HEK293 (cell line): ENCODE results near the gene ZNF836.

Experiments used
- CTCF ChIA-PET: fragments of 350-600 bp; formaldehyde crosslinking; extraction: SDS; loops from one replicate; lab custom pipeline; 2021; ENCODE audit warnings: antibody characterized with exemption; lab: Yijun Ruan, JAX
- POLR2A ChIA-PET: fragments of 300-600 bp; formaldehyde crosslinking; extraction: SDS; loops from one replicate; lab custom pipeline; 2020; ENCODE audit warnings: antibody characterized with exemption, inconsistent platforms; lab: Yijun Ruan, JAX
- H3K27ac ChIP-seq: fragments of 200-500 bp; sonication (Bioruptor generic); 2 replicates; pipeline ENCODE4 v1.5.1; 2014; ENCODE audit warnings: low read depth, low read length, control low read depth, inconsistent platforms; ENCODE audit errors: extremely low read depth
- H3K36me3 ChIP-seq, 2 experiments: fragments of 200-500 bp in 1 of 2; sonication (Bioruptor generic) in 1 of 2; 1 replicate in 1 of 2; 2 replicates in 1 of 2; pipeline ENCODE4 v1.5.1; 2014 to 2017; ENCODE audit warnings: inconsistent platforms in 2 of 2, low read length in 2 of 2; ENCODE audit not compliant: control insufficient read depth in 2 of 2, insufficient read depth in 1 of 2
- H3K4me1 ChIP-seq: fragments of 200-500 bp; sonication (Bioruptor generic); 2 replicates; pipeline ENCODE4 v1.5.1; 2014; ENCODE audit warnings: mild to moderate bottlenecking, low read length, inconsistent platforms; ENCODE audit not compliant: control insufficient read depth, insufficient read depth
- H3K4me3 ChIP-seq: 2 replicates; pipeline ENCODE4 v1.5.1; 2011; ENCODE audit warnings: low read depth, mild to moderate bottlenecking, control low read depth, low read length, moderate library complexity
- H3K9me3 ChIP-seq: fragments of 200-500 bp; sonication (Bioruptor generic); 2 replicates; pipeline ENCODE4 v1.5.1; 2014; ENCODE audit warnings: low read depth, low read length, inconsistent platforms; ENCODE audit not compliant: control insufficient read depth, insufficient read depth
- BCL11A ChIP-seq: fragments of 450-650 bp; formaldehyde crosslinking; IDR thresholded peaks from 2 replicates; pipeline ENCODE4 v1.5.1; 2016; ENCODE audit warnings: low read depth, missing biosample characterization, missing genetic modification characterization
- GFI1B ChIP-seq: fragments of 450-650 bp; formaldehyde crosslinking; IDR thresholded peaks from 2 replicates; pipeline ENCODE4 v1.5.1; 2016; ENCODE audit warnings: missing biosample characterization, missing genetic modification characterization
- KLF10 ChIP-seq: fragments of 450-650 bp; IDR thresholded peaks from 2 replicates; pipeline ENCODE4 v1.5.1; 2018; ENCODE audit warnings: missing biosample characterization, mild to moderate bottlenecking, missing genetic modification characterization
- MYNN ChIP-seq: fragments of 450-650 bp; formaldehyde crosslinking; IDR thresholded peaks from 2 replicates; pipeline ENCODE4 v1.5.1; 2016; ENCODE audit warnings: missing biosample characterization, missing genetic modification characterization, borderline replicate concordance
- REPIN1 ChIP-seq: fragments of 450-650 bp; formaldehyde crosslinking; IDR thresholded peaks from 2 replicates; pipeline ENCODE4 v1.5.1; 2017; ENCODE audit warnings: missing biosample characterization, missing genetic modification characterization, low read depth
- SCRT2 ChIP-seq: fragments of 450-650 bp; formaldehyde crosslinking; IDR thresholded peaks from 2 replicates; pipeline ENCODE4 v1.5.1; 2016; ENCODE audit warnings: missing biosample characterization, missing genetic modification characterization
- TCF7L2 ChIP-seq: IDR thresholded peaks from 2 replicates; pipeline ENCODE4 v1.6.1; 2011; ENCODE audit warnings: low read depth, mild to moderate bottlenecking, inconsistent platforms, low read length, moderate library complexity, borderline replicate concordance
- ZNF174 ChIP-seq: fragments of 450-650 bp; formaldehyde crosslinking; IDR thresholded peaks from 2 replicates; pipeline ENCODE4 v1.5.0; 2017; ENCODE audit warnings: missing biosample characterization, mild to moderate bottlenecking, missing genetic modification characterization
- ZNF366 ChIP-seq: fragments of 450-650 bp; formaldehyde crosslinking; conservative IDR thresholded peaks from 2 replicates; pipeline ENCODE4 v1.5.1; 2016; ENCODE audit warnings: missing biosample characterization, missing genetic modification characterization
- ZNF416 ChIP-seq: fragments of 450-650 bp; formaldehyde crosslinking; IDR thresholded peaks from 2 replicates; pipeline ENCODE4 v1.5.1; 2016; ENCODE audit warnings: missing biosample characterization, missing genetic modification characterization
- ZNF677 ChIP-seq: fragments of 450-650 bp; IDR thresholded peaks from 2 replicates; pipeline ENCODE4 v1.5.0; 2018; ENCODE audit warnings: missing biosample characterization, mild to moderate bottlenecking, missing genetic modification characterization, moderate library complexity
- ZNF768 ChIP-seq: fragments of 450-650 bp; formaldehyde crosslinking; IDR thresholded peaks from 2 replicates; pipeline ENCODE4 v1.5.1; 2018; ENCODE audit warnings: missing biosample characterization, mild to moderate bottlenecking, missing genetic modification characterization
- ZNF830 ChIP-seq: fragments of 450-650 bp; IDR thresholded peaks from 2 replicates; pipeline ENCODE4 v1.5.0; 2018; ENCODE audit warnings: missing biosample characterization, missing genetic modification characterization, low read depth, mild to moderate bottlenecking, moderate library complexity
- ZNF843 ChIP-seq: fragments of 450-650 bp; formaldehyde crosslinking; IDR thresholded peaks from 2 replicates; pipeline ENCODE4 v1.5.1; 2016; ENCODE audit warnings: missing biosample characterization, missing genetic modification characterization
- TF ChIP-seq, protein P1 (sequence below): sonication (generic); formaldehyde crosslinking; IDR thresholded peaks from 2 replicates; pipeline ENCODE4 v1.8.1; 2022; ENCODE audit warnings: mild to moderate bottlenecking, moderate library complexity, missing genetic modification reagents
- TF ChIP-seq, protein P2 (sequence below): fragments of 450-650 bp; formaldehyde crosslinking; IDR thresholded peaks from 2 replicates; pipeline ENCODE4 v1.5.1; 2017; ENCODE audit warnings: missing biosample characterization, missing genetic modification characterization
- TF ChIP-seq, protein P3 (sequence below): fragments of 450-650 bp; formaldehyde crosslinking; IDR thresholded peaks from 2 replicates; pipeline ENCODE4 v1.5.1; 2017; ENCODE audit warnings: missing biosample characterization, mild to moderate bottlenecking, missing genetic modification characterization, moderate library complexity
- TF ChIP-seq, protein P4 (sequence below): fragments of 450-650 bp; formaldehyde crosslinking; IDR thresholded peaks from 2 replicates; pipeline ENCODE4 v1.5.1; 2016; ENCODE audit warnings: missing biosample characterization, missing genetic modification characterization

The ZNF836 gene

DNA sequence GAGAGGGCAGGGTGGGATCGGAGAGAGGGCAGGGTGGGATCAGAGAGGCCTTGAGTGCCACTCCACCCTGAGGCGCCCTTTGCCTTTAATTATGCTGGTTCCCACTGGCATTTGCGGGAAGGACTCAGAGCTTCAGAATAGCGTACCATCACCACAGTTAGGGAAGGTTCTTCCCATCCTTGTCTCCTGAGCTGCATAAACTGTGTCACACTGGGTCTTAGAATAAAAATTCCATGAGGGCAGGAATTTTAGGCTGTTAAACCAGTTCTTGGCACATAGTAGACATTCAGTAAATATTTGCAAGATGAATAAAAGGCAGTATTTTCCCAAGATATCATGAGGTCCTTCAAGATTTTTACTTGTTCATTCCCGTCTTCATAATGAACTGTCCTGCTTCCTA lies 42.8 kb upstream of the ZNF836 start:
- Histone ChIP-seq H3K27ac (no peak overlapping the region), H3K4me3 (no peak overlapping the region), H3K9me3 (no peaks in the 10 kb centered on the region), H3K36me3 (peaks cover 93 to 96% of the 10 kb centered on the region in 2 experiments), H3K4me1 (no peaks in the 10 kb centered on the region)
- ChIA-PET POLR2A (no interaction called here), CTCF (interaction anchor here (0.7 kb wide), 1 partner anchor 630 kb away, joined by 8 read pairs; no protein-coding TSS in a partner anchor)
- TF ChIP-seq ZNF174 (tag by site-specific recombination) (no peak), ZNF416 (tag by site-specific recombination) (no peak), GFI1B (tag by site-specific recombination) (no peak), ZNF830 (tag by site-specific recombination) (no peak)
- TF ChIP-seq, protein P1, sequence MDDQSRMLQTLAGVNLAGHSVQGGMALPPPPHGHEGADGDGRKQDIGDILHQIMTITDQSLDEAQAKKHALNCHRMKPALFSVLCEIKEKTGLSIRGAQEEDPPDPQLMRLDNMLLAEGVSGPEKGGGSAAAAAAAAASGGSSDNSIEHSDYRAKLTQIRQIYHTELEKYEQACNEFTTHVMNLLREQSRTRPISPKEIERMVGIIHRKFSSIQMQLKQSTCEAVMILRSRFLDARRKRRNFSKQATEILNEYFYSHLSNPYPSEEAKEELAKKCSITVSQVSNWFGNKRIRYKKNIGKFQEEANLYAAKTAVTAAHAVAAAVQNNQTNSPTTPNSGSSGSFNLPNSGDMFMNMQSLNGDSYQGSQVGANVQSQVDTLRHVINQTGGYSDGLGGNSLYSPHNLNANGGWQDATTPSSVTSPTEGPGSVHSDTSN (CRISPR knock-in tag), result no peak

DNA sequence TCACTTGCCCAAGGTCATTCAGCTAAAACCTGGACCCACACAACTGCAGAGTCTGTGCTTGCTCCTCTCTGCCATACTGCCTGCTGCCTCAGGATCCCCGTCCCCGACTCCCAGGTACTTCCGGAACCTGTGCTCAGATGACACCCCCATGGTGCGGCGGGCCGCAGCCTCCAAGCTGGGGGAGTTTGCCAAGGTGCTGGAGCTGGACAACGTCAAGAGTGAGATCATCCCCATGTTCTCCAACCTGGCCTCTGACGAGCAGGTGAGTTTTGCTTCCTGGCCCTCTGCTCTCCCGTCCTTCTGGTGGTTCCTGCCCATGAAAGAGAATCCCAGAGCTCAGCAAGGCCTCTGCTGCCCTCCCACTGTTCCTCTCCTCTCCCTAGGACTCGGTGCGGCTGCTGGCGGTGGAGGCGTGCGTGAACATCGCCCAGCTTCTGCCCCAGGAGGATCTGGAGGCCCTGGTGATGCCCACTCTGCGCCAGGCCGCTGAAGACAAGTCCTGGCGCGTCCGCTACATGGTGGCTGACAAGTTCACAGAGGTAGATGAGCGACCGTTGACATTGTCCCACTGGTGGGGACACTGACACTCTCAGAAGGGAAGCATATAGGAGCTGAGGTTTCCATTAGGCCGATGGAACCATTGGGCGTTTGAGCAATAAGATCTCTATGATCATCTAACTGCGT lies 41.3 kb upstream of the ZNF836 start:
- Histone ChIP-seq H3K36me3 (peaks cover 91 to 95% of the 10 kb centered on the region in 2 experiments), H3K9me3 (no peaks in the 10 kb centered on the region), H3K4me1 (no peaks in the 10 kb centered on the region), H3K4me3 (no peak overlapping the region), H3K27ac (no peak overlapping the region)
- CTCF ChIA-PET, result interaction anchor here (0.7 to 1.3 kb wide), 2 partner anchors 25 to 73 kb away, joined by 3 to 6 read pairs; partner anchors contain the start of gene ZNF616
- POLR2A ChIA-PET, result interaction anchor here (2.6 kb wide), 1 partner anchor 23 kb away, joined by 14 read pairs; the partner anchor contains the start of gene PPP2R1A
- no peak for TF ChIP-seq TCF7L2
- TF ChIP-seq, protein P2, sequence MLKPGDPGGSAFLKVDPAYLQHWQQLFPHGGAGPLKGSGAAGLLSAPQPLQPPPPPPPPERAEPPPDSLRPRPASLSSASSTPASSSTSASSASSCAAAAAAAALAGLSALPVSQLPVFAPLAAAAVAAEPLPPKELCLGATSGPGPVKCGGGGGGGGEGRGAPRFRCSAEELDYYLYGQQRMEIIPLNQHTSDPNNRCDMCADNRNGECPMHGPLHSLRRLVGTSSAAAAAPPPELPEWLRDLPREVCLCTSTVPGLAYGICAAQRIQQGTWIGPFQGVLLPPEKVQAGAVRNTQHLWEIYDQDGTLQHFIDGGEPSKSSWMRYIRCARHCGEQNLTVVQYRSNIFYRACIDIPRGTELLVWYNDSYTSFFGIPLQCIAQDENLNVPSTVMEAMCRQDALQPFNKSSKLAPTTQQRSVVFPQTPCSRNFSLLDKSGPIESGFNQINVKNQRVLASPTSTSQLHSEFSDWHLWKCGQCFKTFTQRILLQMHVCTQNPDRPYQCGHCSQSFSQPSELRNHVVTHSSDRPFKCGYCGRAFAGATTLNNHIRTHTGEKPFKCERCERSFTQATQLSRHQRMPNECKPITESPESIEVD (tag by site-specific recombination), result no peak
- TF ChIP-seq, protein P3, sequence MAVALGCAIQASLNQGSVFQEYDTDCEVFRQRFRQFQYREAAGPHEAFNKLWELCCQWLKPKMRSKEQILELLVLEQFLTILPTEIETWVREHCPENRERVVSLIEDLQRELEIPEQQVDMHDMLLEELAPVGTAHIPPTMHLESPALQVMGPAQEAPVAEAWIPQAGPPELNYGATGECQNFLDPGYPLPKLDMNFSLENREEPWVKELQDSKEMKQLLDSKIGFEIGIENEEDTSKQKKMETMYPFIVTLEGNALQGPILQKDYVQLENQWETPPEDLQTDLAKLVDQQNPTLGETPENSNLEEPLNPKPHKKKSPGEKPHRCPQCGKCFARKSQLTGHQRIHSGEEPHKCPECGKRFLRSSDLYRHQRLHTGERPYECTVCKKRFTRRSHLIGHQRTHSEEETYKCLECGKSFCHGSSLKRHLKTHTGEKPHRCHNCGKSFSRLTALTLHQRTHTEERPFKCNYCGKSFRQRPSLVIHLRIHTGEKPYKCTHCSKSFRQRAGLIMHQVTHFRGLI (tag by site-specific recombination), result no peak
- TF ChIP-seq REPIN1, result no peak
- TF ChIP-seq, protein P4, sequence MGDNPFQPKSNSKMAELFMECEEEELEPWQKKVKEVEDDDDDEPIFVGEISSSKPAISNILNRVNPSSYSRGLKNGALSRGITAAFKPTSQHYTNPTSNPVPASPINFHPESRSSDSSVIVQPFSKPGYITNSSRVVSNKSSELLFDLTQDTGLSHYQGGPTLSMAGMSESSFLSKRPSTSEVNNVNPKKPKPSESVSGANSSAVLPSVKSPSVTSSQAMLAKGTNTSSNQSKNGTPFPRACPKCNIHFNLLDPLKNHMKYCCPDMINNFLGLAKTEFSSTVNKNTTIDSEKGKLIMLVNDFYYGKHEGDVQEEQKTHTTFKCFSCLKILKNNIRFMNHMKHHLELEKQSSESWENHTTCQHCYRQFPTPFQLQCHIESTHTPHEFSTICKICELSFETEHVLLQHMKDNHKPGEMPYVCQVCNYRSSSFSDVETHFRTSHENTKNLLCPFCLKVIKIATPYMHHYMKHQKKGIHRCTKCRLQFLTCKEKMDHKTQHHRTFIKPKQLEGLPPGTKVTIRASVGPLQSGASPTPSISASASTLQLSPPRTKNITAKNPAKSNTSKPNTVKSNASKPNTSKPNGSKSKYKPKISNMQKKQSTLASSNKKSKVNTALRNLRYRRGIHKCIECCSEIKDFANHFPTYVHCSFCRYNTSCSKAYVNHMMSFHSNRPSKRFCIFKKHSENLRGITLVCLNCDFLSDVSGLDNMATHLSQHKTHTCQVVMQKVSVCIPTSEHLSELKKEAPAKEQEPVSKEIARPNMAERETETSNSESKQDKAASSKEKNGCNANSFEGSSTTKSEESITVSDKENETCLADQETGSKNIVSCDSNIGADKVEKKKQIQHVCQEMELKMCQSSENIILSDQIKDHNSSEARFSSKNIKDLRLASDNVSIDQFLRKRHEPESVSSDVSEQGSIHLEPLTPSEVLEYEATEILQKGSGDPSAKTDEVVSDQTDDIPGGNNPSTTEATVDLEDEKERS (tag by site-specific recombination), result no peak
- TF ChIP-seq ZNF768, result no peak
- TF ChIP-seq MYNN (tag by site-specific recombination), result no peak
- no peak for TF ChIP-seq ZNF843 (tag by site-specific recombination)
- no peak for TF ChIP-seq ZNF830 (tag by site-specific recombination)
- TF ChIP-seq SCRT2 (tag by site-specific recombination), result no peak
- no peak for TF ChIP-seq ZNF366
- TF ChIP-seq ZNF677, result no peak
- no peak for TF ChIP-seq KLF10 (tag by site-specific recombination)
- no peak for TF ChIP-seq BCL11A (tag by site-specific recombination)
- TF ChIP-seq, all 188 proteins: peak for 0
